Esophagus muscularis mucosa (tissue), 3 donors: ENCODE data around the gene ATP10B.

Experiments
- CTCF ChIP-seq, 3 experiments: fragments of 200-600 bp in 2 of 3; fragments of 450-650 bp in 1 of 3; sonication (generic) in 2 of 3; IDR thresholded peaks; one replicate each; pipeline ENCODE4 v1.5.1; 2017 to 2019; ENCODE audit warnings: antibody characterized with exemption in 3 of 3, mild to moderate bottlenecking in 2 of 3, moderate library complexity in 1 of 3
- POLR2A ChIP-seq: fragments of 450-650 bp; IDR thresholded peaks from one replicate; pipeline ENCODE4 v1.6.1; 2017; ENCODE audit warnings: antibody characterized with exemption, moderate library complexity, mild to moderate bottlenecking, low read depth
- POLR2AphosphoS5 ChIP-seq, 2 donors: sonication (generic); formaldehyde crosslinking; IDR thresholded peaks; one replicate each; pipeline ENCODE4 v1.6.1; 2017; ENCODE audit warnings: antibody characterized with exemption in 2 of 2

- TF ChIP-seq POLR2AphosphoS5 (IDR thresholded peaks at IDR 0.05), result no peak
- TF ChIP-seq CTCF (IDR thresholded peaks at IDR 0.05), result no peak
- TF ChIP-seq POLR2A, result no peak
These were observed 159.7 kb downstream of the ATP10B start for GRCh38 chr5:160692271-160692670.
